ENCODE measurements around the gene SNX6.
"Not testable (repeated sequence)": the region's sequence is repeated elsewhere in the genome, so short reads cannot be mapped to it uniquely, and the experiment has no call there.

- not testable (repeated sequence) for TF ChIP-seq POLR2A (IDR thresholded peaks at IDR 0.05; ENCODE audit: low read length); GATA1 (IDR thresholded peaks at IDR 0.05; ENCODE audit: low read depth, low read length)
Observed at GRCh38 chr14:34652348-34652747, 22.4 kb upstream of the SNX6 start.
